K562 (cell line): Measurements from ENCODE around the gene GATM. TPM values are rescaled to one million over a fixed set of nuclear protein-coding genes. Genes with fewer than 3 reads are reported as not detected.

ENCODE experiments used
- ATAC-seq: fragments of 200-7000 bp; cut with Tn5 transposase; 3 replicates; pipeline ENCODE4 v1.9.1; 2020; ENCODE audit warnings: moderate library complexity
- BruUV-seq: library from RNA; stranded (reverse); fragments of 400-500 nt; replicated peaks from 2 replicates; lab custom pipeline; 2021; lab: Mats Ljungman, UMichigan
- CTCF ChIA-PET: fragments of 300-600 bp; formaldehyde crosslinking; extraction: SDS; loops from one replicate; lab custom pipeline; 2021; ENCODE audit warnings: low intra/inter-chr PET ratio; lab: Yijun Ruan, JAX
- POLR2A ChIA-PET: fragments of 300-600, 350-650 bp; sonication (Branson Sonifier 250); formaldehyde crosslinking; extraction: SDS; loops from one replicate; lab custom pipeline; 2021; ENCODE audit warnings: antibody characterized with exemption, inconsistent platforms; lab: Yijun Ruan, JAX
- DNase-seq, 4 experiments: peaks; one replicate each; pipeline versions ENCODE4 v3.0.0 to v3.0.0-alpha.2; 2011 to 2018; ENCODE audit warnings: low spot score in 3 of 4, mixed read lengths in 3 of 4; ENCODE audit errors: extremely low read depth in 1 of 4
- FAIRE-seq: peaks from 2 replicates; lab custom pipeline; 2011; peaks lifted over from hg19 to GRCh38; lab: Jason Lieb, UNC
- H2AFZ ChIP-seq: 2 replicates; pipeline ENCODE4 v1.6.0; 2011; ENCODE audit warnings: low read depth, low read length, control low read depth, inconsistent platforms
- H3K27ac ChIP-seq: fragments of 200-600 bp; 3 replicates; pipeline ENCODE4 v1.8.0; 2011; ENCODE audit warnings: low read depth, mild to moderate bottlenecking, control low read depth, inconsistent platforms, low read length, moderate library complexity, mixed read lengths; ENCODE audit errors: extremely low read depth
- H3K27me3 ChIP-seq, 2 experiments: fragments of 300-600 bp in 1 of 2; 2 replicates in 1 of 2; 3 replicates in 1 of 2; pipeline versions ENCODE4 v1.6.0 to v1.8.0; 2011; ENCODE audit warnings: inconsistent platforms in 2 of 2, low read length in 2 of 2, mild to moderate bottlenecking in 1 of 2, mixed read lengths in 1 of 2, moderate library complexity in 1 of 2; ENCODE audit not compliant: control insufficient read depth in 2 of 2, insufficient read depth in 2 of 2
- H3K36me3 ChIP-seq: fragments of 300-600 bp; 3 replicates; pipeline ENCODE4 v1.8.0; 2011; ENCODE audit warnings: mild to moderate bottlenecking, low read length, inconsistent platforms; ENCODE audit not compliant: control insufficient read depth, insufficient read depth
- H3K4me1 ChIP-seq, 2 experiments: fragments of 200-600 bp in 1 of 2; replicated peaks in 1 of 2; 2 replicates in 1 of 2; 3 replicates in 1 of 2; pipeline versions ENCODE4 v1.5.1 to v1.8.0; 2011; ENCODE audit warnings: inconsistent platforms in 2 of 2, low read length in 2 of 2, mild to moderate bottlenecking in 1 of 2, mixed read lengths in 1 of 2, moderate library complexity in 1 of 2; ENCODE audit not compliant: control insufficient read depth in 2 of 2, insufficient read depth in 2 of 2
- H3K4me2 ChIP-seq: 2 replicates; pipeline ENCODE4 v1.6.1; 2011; ENCODE audit warnings: low read length, control low read depth, inconsistent platforms, mixed read lengths; ENCODE audit not compliant: insufficient read depth
- H3K4me3 ChIP-seq: fragments of 200-600 bp; sonication (generic), shearing (Covaris generic); 2 replicates; pipeline ENCODE4 v1.5.1; 2016; ENCODE audit warnings: control low read depth, inconsistent platforms
- H3K79me2 ChIP-seq: fragments of 200-600 bp; 3 replicates; pipeline ENCODE4 v1.8.0; 2011; ENCODE audit warnings: low read length, inconsistent platforms; ENCODE audit not compliant: control insufficient read depth, insufficient read depth
- H3K9ac ChIP-seq, 2 experiments: 2 replicates each; pipeline versions ENCODE4 v1.6.0 to v1.6.1; 2011; ENCODE audit warnings: low read depth in 2 of 2, low read length in 2 of 2, control low read depth in 1 of 2, inconsistent platforms in 1 of 2, mild to moderate bottlenecking in 1 of 2, mixed read lengths in 1 of 2; ENCODE audit not compliant: insufficient read depth in 1 of 2
- H3K9me1 ChIP-seq: one replicate; pipeline ENCODE4 v1.6.0; 2011; ENCODE audit warnings: inconsistent platforms, mild to moderate bottlenecking, low read length, moderate library complexity; ENCODE audit not compliant: control insufficient read depth, insufficient read depth
- H3K9me3 ChIP-seq: replicated peaks from 2 replicates; pipeline ENCODE4 v1.5.1; 2011; ENCODE audit warnings: low read depth, low read length, inconsistent platforms; ENCODE audit not compliant: control insufficient read depth, insufficient read depth
- H4K20me1 ChIP-seq: replicated peaks from 2 replicates; pipeline ENCODE4 v1.6.1; 2011; ENCODE audit warnings: low read length, inconsistent platforms, mixed read lengths; ENCODE audit not compliant: control insufficient read depth, insufficient read depth
- ARID1B ChIP-seq: fragments of 450-650 bp; IDR thresholded peaks from 2 replicates; pipeline ENCODE4 v1.6.1; 2016; ENCODE audit warnings: antibody characterized with exemption, mild to moderate bottlenecking, inconsistent platforms
- FOXM1 ChIP-seq, 2 experiments: fragments of 450-650 bp in 1 of 2; sonication (generic) in 1 of 2; formaldehyde crosslinking in 1 of 2; IDR thresholded peaks; 2 replicates each; pipeline versions ENCODE4 v1.6.1 to v1.9.0; 2017 to 2022; ENCODE audit warnings: low read depth in 2 of 2, mild to moderate bottlenecking in 2 of 2, missing genetic modification reagents in 1 of 2, moderate library complexity in 1 of 2
- GATAD2B ChIP-seq: fragments of 450-650 bp; IDR thresholded peaks from 2 replicates; pipeline ENCODE4 v1.6.1; 2017; ENCODE audit warnings: mild to moderate bottlenecking, borderline replicate concordance
- GTF2E2 ChIP-seq: fragments of 200-800 bp; sonication (Bioruptor generic); IDR thresholded peaks from 2 replicates; pipeline ENCODE4 v1.6.1; 2016; ENCODE audit warnings: missing genetic modification characterization, missing compliant biosample characterization
- HDAC6 ChIP-seq: IDR thresholded peaks from 2 replicates; pipeline ENCODE4 v1.6.1; 2012; ENCODE audit warnings: low read depth, mild to moderate bottlenecking, control low read depth, inconsistent platforms, low read length, moderate library complexity
- HMBOX1 ChIP-seq: sonication (generic); IDR thresholded peaks from 2 replicates; pipeline ENCODE4 v1.6.1; 2016
- JUND ChIP-seq, 2 experiments: IDR thresholded peaks; 2 replicates in 1 of 2; 3 replicates in 1 of 2; pipeline ENCODE4 v1.6.1; 2011; ENCODE audit warnings: borderline replicate concordance in 2 of 2, low read depth in 2 of 2, low read length in 2 of 2, improper control_type of control experiment in 1 of 2, missing biosample characterization in 1 of 2, missing genetic modification characterization in 1 of 2, missing genetic modification reagents in 1 of 2
- MBD2 ChIP-seq: sonication (generic); IDR thresholded peaks from 2 replicates; pipeline ENCODE4 v1.6.1; 2016; ENCODE audit warnings: low read depth, borderline replicate concordance
- NCOA6 ChIP-seq: fragments of 450-650 bp; IDR thresholded peaks from 2 replicates; pipeline ENCODE4 v1.6.1; 2017; ENCODE audit warnings: mild to moderate bottlenecking
- NCOR1 ChIP-seq: fragments of 450-650 bp; IDR thresholded peaks from 2 replicates; pipeline ENCODE4 v1.6.1; 2016; ENCODE audit warnings: mild to moderate bottlenecking, moderate library complexity
- STAG1 ChIP-seq: sonication (generic); formaldehyde crosslinking; IDR thresholded peaks from 2 replicates; pipeline ENCODE4 v1.5.0; 2020; ENCODE audit warnings: missing genetic modification reagents, borderline replicate concordance
- STAT5B ChIP-seq: fragments of 250-450 bp; sonication (Bioruptor Pico); IDR thresholded peaks from 2 replicates; pipeline ENCODE4 v1.8.0; 2021; ENCODE audit warnings: mild to moderate bottlenecking, inconsistent platforms
- TAL1 ChIP-seq: fragments of 450-650 bp; IDR thresholded peaks from 2 replicates; pipeline ENCODE4 v1.6.1; 2016; ENCODE audit warnings: mild to moderate bottlenecking
- TEAD2 ChIP-seq: fragments of 450-650 bp; IDR thresholded peaks from 2 replicates; pipeline ENCODE4 v1.6.1; 2016; ENCODE audit warnings: missing genetic modification characterization, control low read depth, missing compliant biosample characterization
- TEAD4 ChIP-seq, 2 experiments: sonication (generic) in 1 of 2; formaldehyde crosslinking in 1 of 2; IDR thresholded peaks; 2 replicates each; pipeline versions ENCODE4 v1.6.1 to v1.8.0; 2012 to 2022; ENCODE audit warnings: borderline replicate concordance in 1 of 2, inconsistent platforms in 1 of 2, low read length in 1 of 2, mild to moderate bottlenecking in 1 of 2, missing genetic modification reagents in 1 of 2
- THRAP3 ChIP-seq: fragments of 450-650 bp; IDR thresholded peaks from 2 replicates; pipeline ENCODE4 v1.6.1; 2016; ENCODE audit warnings: mild to moderate bottlenecking, inconsistent platforms, borderline replicate concordance
- U2AF1 ChIP-seq: fragments of 200-400 bp; formaldehyde crosslinking; optimal IDR thresholded peaks from 2 replicates; pipeline ENCODE3; 2017; ENCODE audit warnings: mild to moderate bottlenecking, low read depth, low read length, moderate library complexity
- ZFP36 ChIP-seq: fragments of 150-350 bp; IDR thresholded peaks from 2 replicates; pipeline ENCODE4 v1.6.1; 2018; ENCODE audit warnings: low read length, low read depth; ENCODE audit not compliant: partially characterized antibody
- ZNF12 ChIP-seq: sonication (generic); formaldehyde crosslinking; IDR thresholded peaks from 2 replicates; pipeline ENCODE4 v1.4.0; 2020; ENCODE audit warnings: mild to moderate bottlenecking, missing genetic modification reagents
- ZNF174 ChIP-seq: fragments of 250-450 bp; sonication (Bioruptor Pico); IDR thresholded peaks from 2 replicates; pipeline ENCODE4 v1.4.0; 2020; ENCODE audit warnings: mild to moderate bottlenecking
- ZNF445 ChIP-seq: fragments of 250-450 bp; sonication (Bioruptor Pico); IDR thresholded peaks from 2 replicates; pipeline ENCODE4 v1.4.0; 2020; ENCODE audit warnings: low read depth, mild to moderate bottlenecking, moderate library complexity
- ZNF507 ChIP-seq: conservative IDR thresholded peaks from 2 replicates; pipeline ENCODE4 v1.6.1; 2017; ENCODE audit warnings: missing genetic modification characterization, missing compliant biosample characterization
- WGBS: fragments of 100-300 bp; shearing (Covaris generic); methylation state at CpG from one replicate; pipeline ENCODE4 v1.1.6; 2016; ENCODE audit warnings: low coverage, mixed read lengths; ENCODE audit not compliant: insufficient coverage; ENCODE audit errors: missing lambda C conversion rate; 5-methylcytosine and 5-hydroxymethylcytosine counted together
- in situ Hi-C: fragments of 300-500 bp; cut with MboI; formaldehyde crosslinking; loops from 4 replicates; pipeline ENCODE4 v1.15.0; 2018; ENCODE audit warnings: inconsistent platforms, mixed read lengths
- intact Hi-C: fragments of 100-400 bp; cut with micrococcal nuclease; formaldehyde crosslinking; loops from 2 replicates; pipeline ENCODE4 v1.14.2; 2022
- polyA plus RNA-seq, 8 experiments: library from polyadenylated mRNA; depleted of rRNA in 4 of 8; stranded (reverse) in 5 of 8; unstranded in 3 of 8; fragments of >200 nt; fragmentation: Nextera tagmentation in 2 of 8; fragmentation: Illumina TruSeq in 1 of 8; extraction: Ambion mirVana in 2 of 8; extraction: Trizol in 1 of 8; gene quantifications; 2 replicates each; pipeline versions ENCODE4 v1.2.1 to v1.2.3, GENCODE V29; 2011 to 2014; ENCODE audit warnings: inconsistent platforms in 1 of 8, missing spikeins in 1 of 8
- total RNA-seq, 7 experiments: library from RNA; depleted of rRNA in 6 of 7; stranded (reverse); fragments of >200 nt in 6 of 7; fragmentation: Illumina TruSeq in 2 of 7; extraction: Trizol in 2 of 7; gene quantifications; 2 replicates each; pipeline versions ENCODE4 v1.2.1 to v1.2.3, GENCODE V29; 2011 to 2021; ENCODE audit warnings: low replicate concordance in 1 of 7

GATM gene
- total and polyA plus RNA-seq, 9 of the 15 experiments (the other 6 are each of a cell fraction or from before 2014, with no cell fraction given), result 0.11 to 1.1 (median 0.65) TPM

- POLR2A ChIA-PET, result interaction anchor here (1.1 kb wide), 1 partner anchor 24 kb away, joined by 3 read pairs; no protein-coding TSS in a partner anchor
- no peak overlapping the region for H3K9ac ChIP-seq
- in situ Hi-C loops, result no loop called here
- FAIRE-seq, result no peak
- H3K4me3 ChIP-seq, result no peak overlapping the region
- no peaks in the 10 kb centered on the region for H4K20me1 ChIP-seq
- ATAC-seq, result no peak; the same call in 2 of the 3 replicates
- no TSS peak for BruUV-seq
- 0 out of 5 replicates have a peak, but pooled peaks cover 0 to 4% of the 10 kb centered on the region in 2 experiments for H3K4me1 ChIP-seq
- H3K9me3 ChIP-seq, result no peaks in the 10 kb centered on the region
- H3K36me3 ChIP-seq, result no peaks in the 10 kb centered on the region
- DNase-seq, result peak in 1 of 4 experiments; percentile 10
- no peak overlapping the region for H3K4me2 ChIP-seq
- H3K27me3 ChIP-seq, result peaks cover 3 to 12% of the 10 kb centered on the region in 2 experiments; a peak in 4 of 5 replicates
- intact Hi-C loops, result no loop called here
- 12% methylated on average over 3 of the region's 3 CpGs for WGBS
- H3K9me1 ChIP-seq, result no peaks in the 10 kb centered on the region
- H3K79me2 ChIP-seq, result no peaks in the 10 kb centered on the region
- no peak overlapping the region for H2AFZ ChIP-seq
- H3K27ac ChIP-seq, result no peak overlapping the region
- CTCF ChIA-PET, result no interaction called here
- TF ChIP-seq NCOR1, result peak; percentile 37; the same call in 1 of the 2 replicates
- no peak for TF ChIP-seq STAT5B (CRISPR knock-in tag)
- no peak for TF ChIP-seq ZFP36
- no peak for TF ChIP-seq GTF2E2 (tag)
- no peak for TF ChIP-seq HDAC6
- TF ChIP-seq ZNF12, result no peak
- no peak for TF ChIP-seq ZNF507
- TF ChIP-seq TAL1, result peak; percentile 63
- peak; percentile 70 for TF ChIP-seq TEAD4 (IDR thresholded peaks at IDR 0.05; ENCODE audit: low read length)
- no peak for TF ChIP-seq TEAD4 (CRISPR knock-in tag; IDR thresholded peaks at IDR 0.05; ENCODE audit: borderline replicate concordance)
- peak; percentile 60; the same call in 1 of the 2 replicates for TF ChIP-seq HMBOX1
- peak; percentile 42; the same call in 1 of the 2 replicates for TF ChIP-seq ARID1B
- no peak for TF ChIP-seq ZNF174 (CRISPR knock-in tag)
- TF ChIP-seq GATAD2B, result no peak
- TF ChIP-seq TEAD2 (tag), result no peak
- TF ChIP-seq MBD2, result no peak
- no peak for TF ChIP-seq ZNF445 (CRISPR knock-in tag)
- TF ChIP-seq NCOA6, result no peak
- no peak for TF ChIP-seq JUND (IDR thresholded peaks at IDR 0.05; ENCODE audit: borderline replicate concordance, low read depth, low read length)
- no peak for TF ChIP-seq JUND (tag; IDR thresholded peaks at IDR 0.05; ENCODE audit: borderline replicate concordance, low read depth, low read length)
- TF ChIP-seq FOXM1 (IDR thresholded peaks at IDR 0.05; ENCODE audit: low read depth), result no peak
- no peak for TF ChIP-seq FOXM1 (CRISPR knock-in tag; IDR thresholded peaks at IDR 0.05; ENCODE audit: low read depth)
- TF ChIP-seq STAG1, result no peak
- no peak for TF ChIP-seq THRAP3
- TF ChIP-seq U2AF1, result no peak
Observed at GRCh38 chr15:45338417-45338816, 39.9 kb downstream of the GATM start.
